Endothelial cell of umbilical vein (primary cell): ENCODE measurements around the gene GHRH. TPM values are rescaled to one million over a fixed set of nuclear protein-coding genes. Genes with fewer than 3 reads are reported as not detected.

Experiments
- BruUV-seq: library from RNA; stranded (reverse); fragments of 400-500 nt; replicated peaks from 2 replicates; lab custom pipeline; 2021; lab: Mats Ljungman, UMichigan
- CTCF ChIA-PET: fragments of 300-600, 350-600 bp; sonication (Branson Sonifier 250); formaldehyde crosslinking; loops from one replicate; lab custom pipeline; 2021; ENCODE audit warnings: antibody characterized with exemption, inconsistent platforms; lab: Charles Lee
- POLR2A ChIA-PET: fragments of 300-600, 350-600 bp; sonication (Branson Sonifier 250); formaldehyde crosslinking; loops from one replicate; lab custom pipeline; 2021; ENCODE audit warnings: antibody characterized with exemption, inconsistent platforms; lab: Charles Lee
- DNase-seq: peaks from one replicate; pipeline ENCODE4 v3.0.0-alpha.2; 2011; ENCODE audit warnings: low read depth, low spot score
- FAIRE-seq: peaks from 2 replicates; lab custom pipeline; 2011; peaks lifted over from hg19 to GRCh38; lab: Jason Lieb, UNC
- H2AFZ ChIP-seq: 2 replicates; pipeline ENCODE4 v1.6.0; 2012; ENCODE audit warnings: low read depth, low read length, control low read depth, inconsistent platforms
- H3K27ac ChIP-seq: 2 replicates; pipeline ENCODE4 v1.5.1; 2011; ENCODE audit warnings: low read depth, mild to moderate bottlenecking, control low read depth, low read length, moderate library complexity; ENCODE audit not compliant: insufficient read depth
- H3K27me3 ChIP-seq, 2 experiments: 2 replicates each; pipeline versions ENCODE4 v1.6.0 to v1.6.1; 2011; ENCODE audit warnings: low read length in 2 of 2, mixed read lengths in 1 of 2; ENCODE audit not compliant: control insufficient read depth in 2 of 2, insufficient read depth in 2 of 2
- H3K36me3 ChIP-seq, 2 experiments: 2 replicates in 1 of 2; 3 replicates in 1 of 2; pipeline ENCODE4 v1.5.1; 2011; ENCODE audit warnings: low read length in 2 of 2, mild to moderate bottlenecking in 1 of 2, moderate library complexity in 1 of 2; ENCODE audit not compliant: control insufficient read depth in 2 of 2, insufficient read depth in 2 of 2; ENCODE audit errors: extremely low read depth in 1 of 2
- H3K4me1 ChIP-seq: 3 replicates; pipeline ENCODE4 v1.5.1; 2011; ENCODE audit warnings: mild to moderate bottlenecking, low read length; ENCODE audit not compliant: control insufficient read depth, insufficient read depth; ENCODE audit errors: extremely low read depth
- H3K4me2 ChIP-seq: 2 replicates; pipeline ENCODE4 v1.6.1; 2011; ENCODE audit warnings: low read length, control low read depth, mixed read lengths; ENCODE audit not compliant: insufficient read depth
- H3K4me3 ChIP-seq, 3 experiments: fragments of 200-600 bp in 1 of 3; sonication (generic), shearing (Covaris generic) in 1 of 3; replicated peaks in 1 of 3; 2 replicates each; pipeline ENCODE4 v1.5.1; 2011 to 2016; ENCODE audit warnings: control low read depth in 3 of 3, low read length in 3 of 3, mild to moderate bottlenecking in 2 of 3, inconsistent platforms in 1 of 3, low read depth in 1 of 3, moderate library complexity in 1 of 3; ENCODE audit not compliant: insufficient read depth in 1 of 3
- H3K79me2 ChIP-seq: 2 replicates; pipeline ENCODE4 v1.6.0; 2012; ENCODE audit warnings: low read length, inconsistent platforms; ENCODE audit not compliant: control insufficient read depth, insufficient read depth
- H3K9ac ChIP-seq: replicated peaks from 2 replicates; pipeline ENCODE3; 2011; ENCODE audit warnings: low read length, control low read depth; ENCODE audit not compliant: insufficient read depth; ENCODE audit errors: extremely low read depth
- H3K9me1 ChIP-seq: replicated peaks from 3 replicates; pipeline ENCODE4 v1.6.0; 2011; ENCODE audit warnings: mild to moderate bottlenecking, low read length; ENCODE audit not compliant: control insufficient read depth, insufficient read depth; ENCODE audit errors: extremely low read depth
- H3K9me3 ChIP-seq: replicated peaks from 2 replicates; pipeline ENCODE4 v1.5.1; 2012; ENCODE audit warnings: low read length, inconsistent platforms; ENCODE audit not compliant: control insufficient read depth, insufficient read depth
- H4K20me1 ChIP-seq: replicated peaks from 2 replicates; pipeline ENCODE3; 2011; ENCODE audit warnings: mild to moderate bottlenecking, low read length; ENCODE audit not compliant: control insufficient read depth, insufficient read depth; ENCODE audit errors: extremely low read depth
- FOS ChIP-seq: IDR thresholded peaks from 2 replicates; pipeline ENCODE4 v1.6.1; 2011; ENCODE audit warnings: mild to moderate bottlenecking, low read length, moderate library complexity, borderline replicate concordance; ENCODE audit not compliant: insufficient read depth
- GATA2 ChIP-seq: IDR thresholded peaks from 2 replicates; pipeline ENCODE4 v1.7.0; 2011; ENCODE audit warnings: low read depth, mild to moderate bottlenecking, moderate library complexity, mixed read lengths, low read length; ENCODE audit not compliant: insufficient read length, insufficient read depth
- JUN ChIP-seq: IDR thresholded peaks from 2 replicates; pipeline ENCODE4 v1.6.1; 2011; ENCODE audit warnings: borderline replicate concordance, low read depth; ENCODE audit not compliant: insufficient read length, insufficient read depth
- MYC ChIP-seq: IDR thresholded peaks from one replicate; pipeline ENCODE4 v1.6.1; 2011; ENCODE audit warnings: mild to moderate bottlenecking, low read depth, low read length
- dilution Hi-C: fragments of 300-500 bp; cut with MboI; formaldehyde crosslinking; loops from one replicate; pipeline ENCODE4 v1.15.0; 2019; ENCODE audit warnings: low sequenced_read_pairs; ENCODE audit not compliant: extremely low pct_ligation_motif_present
- intact Hi-C: fragments of 100-400 bp; cut with micrococcal nuclease; formaldehyde crosslinking; loops from one replicate; pipeline ENCODE4 v1.10.0; 2022
- polyA plus RNA-seq, 4 experiments: library from polyadenylated mRNA; depleted of rRNA in 3 of 4; stranded (reverse) in 3 of 4; unstranded in 1 of 4; fragments of >200 nt; gene quantifications; 2 replicates each; pipeline versions ENCODE4 v1.2.1 to v1.2.3, GENCODE V29; 2011 to 2012; ENCODE audit warnings: missing spikeins in 1 of 4
- total RNA-seq: library from RNA; stranded (reverse); gene quantifications from 2 replicates; pipeline ENCODE4 v1.2.3, GENCODE V29; 2021
- TF ChIP-seq, protein P1 (sequence below), 2 donors: IDR thresholded peaks; 1 replicate in 1 of 2; 2 replicates in 1 of 2; pipeline ENCODE4 v1.5.1; 2011; ENCODE audit warnings: low read length in 2 of 2, mild to moderate bottlenecking in 2 of 2, moderate library complexity in 2 of 2, control low read depth in 1 of 2, inconsistent platforms in 1 of 2, low read depth in 1 of 2; ENCODE audit not compliant: insufficient read depth in 1 of 2; ENCODE audit errors: extremely low read depth in 1 of 2
- TF ChIP-seq, protein P2 (sequence below): IDR thresholded peaks from 2 replicates; pipeline ENCODE4 v1.6.1; 2011; ENCODE audit not compliant: insufficient read depth, insufficient read length

GHRH gene
- total and polyA plus RNA-seq, 2 donors (not counting 3 experiments of a cell fraction or from before 2014, with no cell fraction given) = not detected

DNA sequence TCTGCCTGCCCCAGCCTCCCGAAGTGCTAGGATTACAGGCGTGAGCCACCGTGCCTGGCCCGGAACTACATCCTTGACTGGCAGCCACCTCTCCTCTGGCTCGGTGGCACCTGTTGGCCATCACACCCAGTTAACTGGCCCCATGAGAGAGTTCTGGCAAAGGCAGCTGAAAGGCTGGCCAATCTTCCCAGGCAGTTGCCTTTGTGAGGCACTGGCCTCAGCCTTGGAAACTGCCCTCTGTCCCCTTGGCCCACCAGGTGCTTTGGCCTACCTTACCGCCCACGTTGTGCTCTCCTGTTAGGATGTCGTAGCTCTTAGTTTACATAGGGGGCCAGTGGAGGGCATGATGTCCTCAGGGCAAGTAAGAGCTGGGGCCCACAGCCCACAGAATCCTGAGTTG is 18.2 kb upstream of the GHRH start:
- dilution Hi-C loops (no loop called here), intact Hi-C loops (no loop called here)
- no peak for DNase-seq
- POLR2A ChIA-PET = no interaction called here
- no peak overlapping the region for H3K4me2 ChIP-seq
- no peaks in the 10 kb centered on the region for H4K20me1 ChIP-seq
- no peak for TF ChIP-seq JUN
- TF ChIP-seq, protein P1, sequence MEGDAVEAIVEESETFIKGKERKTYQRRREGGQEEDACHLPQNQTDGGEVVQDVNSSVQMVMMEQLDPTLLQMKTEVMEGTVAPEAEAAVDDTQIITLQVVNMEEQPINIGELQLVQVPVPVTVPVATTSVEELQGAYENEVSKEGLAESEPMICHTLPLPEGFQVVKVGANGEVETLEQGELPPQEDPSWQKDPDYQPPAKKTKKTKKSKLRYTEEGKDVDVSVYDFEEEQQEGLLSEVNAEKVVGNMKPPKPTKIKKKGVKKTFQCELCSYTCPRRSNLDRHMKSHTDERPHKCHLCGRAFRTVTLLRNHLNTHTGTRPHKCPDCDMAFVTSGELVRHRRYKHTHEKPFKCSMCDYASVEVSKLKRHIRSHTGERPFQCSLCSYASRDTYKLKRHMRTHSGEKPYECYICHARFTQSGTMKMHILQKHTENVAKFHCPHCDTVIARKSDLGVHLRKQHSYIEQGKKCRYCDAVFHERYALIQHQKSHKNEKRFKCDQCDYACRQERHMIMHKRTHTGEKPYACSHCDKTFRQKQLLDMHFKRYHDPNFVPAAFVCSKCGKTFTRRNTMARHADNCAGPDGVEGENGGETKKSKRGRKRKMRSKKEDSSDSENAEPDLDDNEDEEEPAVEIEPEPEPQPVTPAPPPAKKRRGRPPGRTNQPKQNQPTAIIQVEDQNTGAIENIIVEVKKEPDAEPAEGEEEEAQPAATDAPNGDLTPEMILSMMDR (IDR thresholded peaks at IDR 0.05; ENCODE audit: extremely low read depth in 1 of 2, insufficient read depth in 1 of 2, low read depth in 1 of 2, low read length in 2 of 2) = no peak
- TF ChIP-seq MYC = no peak
- no peak for TF ChIP-seq GATA2
- no peak for TF ChIP-seq FOS
- TF ChIP-seq, protein P2, sequence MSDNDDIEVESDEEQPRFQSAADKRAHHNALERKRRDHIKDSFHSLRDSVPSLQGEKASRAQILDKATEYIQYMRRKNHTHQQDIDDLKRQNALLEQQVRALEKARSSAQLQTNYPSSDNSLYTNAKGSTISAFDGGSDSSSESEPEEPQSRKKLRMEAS = no peak
- peaks cover 0 to 5% of the 10 kb centered on the region in 2 experiments for H3K27me3 ChIP-seq
- H3K9me1 ChIP-seq = no peaks in the 10 kb centered on the region
- FAIRE-seq = no peak
- BruUV-seq = no TSS peak
- H3K36me3 ChIP-seq = no peaks in the 10 kb centered on the region
- CTCF ChIA-PET = interaction anchor here (0.5 to 1.6 kb wide), 5 partner anchors 9 to 790 kb away, joined by 4 read pairs; no protein-coding TSS in a partner anchor
- H3K79me2 ChIP-seq = no peaks in the 10 kb centered on the region
- no peaks in the 10 kb centered on the region for H3K9me3 ChIP-seq
- H3K9ac ChIP-seq = no peak overlapping the region
- peaks cover 9% of the 10 kb centered on the region for H3K4me1 ChIP-seq
- no peak overlapping the region for H2AFZ ChIP-seq
- H3K4me3 ChIP-seq = no peak overlapping the region
- no peak overlapping the region for H3K27ac ChIP-seq
